ENCODE data around the gene NTSR1. TPM values are rescaled to one million over a fixed set of nuclear protein-coding genes. Genes with fewer than 3 reads are reported as not detected.

Gene NTSR1
- total and polyA plus RNA-seq, 2 experiments from 2014 or later: 0.15 to 1.4 TPM

GRCh38 chr20:62725596-62726268 is 17.1 kb downstream of the NTSR1 start (continued):
- TF ChIP-seq REST (IDR thresholded peaks at IDR 0.05; ENCODE audit: unreplicated experiment): no peak
- TF ChIP-seq JUNB (IDR thresholded peaks at IDR 0.05; ENCODE audit: unreplicated experiment): no peak
- TF ChIP-seq EZH2 (IDR thresholded peaks at IDR 0.05; ENCODE audit: low read depth, unreplicated experiment): no peak
- no peak for TF ChIP-seq EZH2phosphoT487 (IDR thresholded peaks at IDR 0.05; ENCODE audit: unreplicated experiment)
- TF ChIP-seq POLR2AphosphoS5 (IDR thresholded peaks at IDR 0.05; ENCODE audit: low read depth): no peak
- no peak for TF ChIP-seq CREB1 (CRISPR knock-in tag; IDR thresholded peaks at IDR 0.05; ENCODE audit: low read depth)

DNA sequence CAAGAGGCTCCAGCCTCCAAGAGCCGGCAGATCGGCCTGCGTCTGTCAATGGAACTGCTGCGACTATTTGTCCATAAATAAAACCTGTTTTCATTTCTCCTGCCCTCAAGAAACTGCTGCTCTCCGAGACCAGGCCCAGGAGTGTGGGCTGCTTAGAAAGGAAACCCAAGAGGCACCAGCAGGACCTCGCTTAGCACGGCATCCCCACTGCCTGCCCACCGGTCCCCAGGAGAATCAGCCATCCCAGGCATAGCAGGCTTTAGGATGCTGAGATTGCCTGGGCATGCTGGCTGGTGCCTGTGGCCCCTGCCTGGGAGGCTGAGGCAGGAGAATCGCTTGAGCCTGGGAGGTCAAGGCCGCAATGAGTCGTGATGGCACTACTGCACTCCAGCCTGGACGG is 17.6 kb downstream of the NTSR1 start:
- no peak for ATAC-seq
- Mint-ChIP-seq H3K4me3 (no peak overlapping the region), H3K27me3 (ENCODE audit: insufficient read depth, low read depth, poor library complexity) (peaks cover 5% of the 10 kb centered on the region), H3K4me1 (no peaks in the 10 kb centered on the region), H3K27ac (no peak overlapping the region), H3K9me3 (peaks cover 15% of the 10 kb centered on the region), H3K36me3 (ENCODE audit: low read depth) (peaks cover 2% of the 10 kb centered on the region; the same call in 2 of the 3 replicates)
- no peak overlapping the region for H3K27ac ChIP-seq (ENCODE audit: low read depth)
- no peaks in the 10 kb centered on the region for H3K4me1 ChIP-seq (ENCODE audit: insufficient read depth)
- H3K27me3 ChIP-seq (ENCODE audit: insufficient read depth): no peaks in the 10 kb centered on the region
- no peaks in the 10 kb centered on the region for H3F3A ChIP-seq (replicated peaks; ENCODE audit: low read depth)
- TF ChIP-seq STAT1 (IDR thresholded peaks at IDR 0.05; ENCODE audit: unreplicated experiment) (no peak), POLR2AphosphoS5 (IDR thresholded peaks at IDR 0.05; ENCODE audit: low read depth) (no peak), EZH2 (IDR thresholded peaks at IDR 0.05; ENCODE audit: low read depth, unreplicated experiment) (no peak), ZNF462 (CRISPR knock-in tag; IDR thresholded peaks at IDR 0.05) (no peak), CREB1 (CRISPR knock-in tag; IDR thresholded peaks at IDR 0.05; ENCODE audit: low read depth) (no peak), ZNF331 (CRISPR knock-in tag; IDR thresholded peaks at IDR 0.05; ENCODE audit: low read depth) (no peak), ZNF114 (CRISPR knock-in tag; IDR thresholded peaks at IDR 0.05) (no peak), CTCF (conservative IDR thresholded peaks at IDR 0.05; ENCODE audit: low read depth in 2 of 2) (no peak), EZH2phosphoT487 (IDR thresholded peaks at IDR 0.05; ENCODE audit: unreplicated experiment) (no peak)
- TF ChIP-seq, protein P1, sequence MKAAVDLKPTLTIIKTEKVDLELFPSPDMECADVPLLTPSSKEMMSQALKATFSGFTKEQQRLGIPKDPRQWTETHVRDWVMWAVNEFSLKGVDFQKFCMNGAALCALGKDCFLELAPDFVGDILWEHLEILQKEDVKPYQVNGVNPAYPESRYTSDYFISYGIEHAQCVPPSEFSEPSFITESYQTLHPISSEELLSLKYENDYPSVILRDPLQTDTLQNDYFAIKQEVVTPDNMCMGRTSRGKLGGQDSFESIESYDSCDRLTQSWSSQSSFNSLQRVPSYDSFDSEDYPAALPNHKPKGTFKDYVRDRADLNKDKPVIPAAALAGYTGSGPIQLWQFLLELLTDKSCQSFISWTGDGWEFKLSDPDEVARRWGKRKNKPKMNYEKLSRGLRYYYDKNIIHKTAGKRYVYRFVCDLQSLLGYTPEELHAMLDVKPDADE (IDR thresholded peaks at IDR 0.05): no peak
- H3K4me2 ChIP-seq: no peak overlapping the region
- 0 out of 2 replicates have a peak, but pooled peaks cover 2% of the 10 kb centered on the region for H3K36me3 ChIP-seq (ENCODE audit: insufficient read depth)
- no peaks in the 10 kb centered on the region for H4K20me1 ChIP-seq (replicated peaks; ENCODE audit: insufficient read depth)
- no peaks in the 10 kb centered on the region for H3K79me2 ChIP-seq (replicated peaks; ENCODE audit: insufficient read depth)
- no peak overlapping the region for H3K4me3 ChIP-seq
- H3K9me2 ChIP-seq (ENCODE audit: insufficient read depth): no peaks in the 10 kb centered on the region
- no peak overlapping the region for H2AFZ ChIP-seq
- no peak for DNase-seq (ENCODE audit: low spot score)

Data from GM23338 (cell line).